Measurements from ENCODE around the gene UBE2N.
"Not testable (repeated sequence)": the region's sequence is repeated elsewhere in the genome, so short reads cannot be mapped to it uniquely, and the experiment has no call there.

The UBE2N gene

GRCh38 chr12:93379326-93379980 is 62.3 kb downstream of the UBE2N start:
- no peak for DNase-seq

DNA sequence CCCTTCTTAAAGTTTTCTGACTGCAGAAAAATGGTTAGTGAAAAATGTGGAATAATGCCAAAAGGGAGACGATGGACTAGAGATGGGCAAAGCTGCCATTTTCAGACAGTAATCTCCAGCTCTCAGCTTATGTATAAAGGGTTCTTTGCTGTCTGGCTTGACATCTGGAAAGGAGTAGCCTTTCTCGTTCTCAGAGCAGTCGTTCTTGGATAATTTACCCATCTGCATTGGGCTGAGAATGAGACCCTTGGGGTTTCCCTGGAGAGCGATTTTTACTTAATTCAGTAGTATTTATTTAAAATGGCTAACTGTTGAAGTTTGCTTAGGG is 62.8 kb downstream of the UBE2N start:
- DNase-seq = no peak

- not testable (repeated sequence) for DNase-seq
These were observed 63.4 kb downstream of the UBE2N start for GRCh38 chr12:93378196-93378997.

- peak; percentile 80 for DNase-seq
These were observed 64.2 kb downstream of the UBE2N start, which contains the start of gene NUDT4 for GRCh38 chr12:93377252-93378195. NUDT4 (plus strand) TSS chr12:93377925; CDS start chr12:93378323, 398 bp downstream.

DNA sequence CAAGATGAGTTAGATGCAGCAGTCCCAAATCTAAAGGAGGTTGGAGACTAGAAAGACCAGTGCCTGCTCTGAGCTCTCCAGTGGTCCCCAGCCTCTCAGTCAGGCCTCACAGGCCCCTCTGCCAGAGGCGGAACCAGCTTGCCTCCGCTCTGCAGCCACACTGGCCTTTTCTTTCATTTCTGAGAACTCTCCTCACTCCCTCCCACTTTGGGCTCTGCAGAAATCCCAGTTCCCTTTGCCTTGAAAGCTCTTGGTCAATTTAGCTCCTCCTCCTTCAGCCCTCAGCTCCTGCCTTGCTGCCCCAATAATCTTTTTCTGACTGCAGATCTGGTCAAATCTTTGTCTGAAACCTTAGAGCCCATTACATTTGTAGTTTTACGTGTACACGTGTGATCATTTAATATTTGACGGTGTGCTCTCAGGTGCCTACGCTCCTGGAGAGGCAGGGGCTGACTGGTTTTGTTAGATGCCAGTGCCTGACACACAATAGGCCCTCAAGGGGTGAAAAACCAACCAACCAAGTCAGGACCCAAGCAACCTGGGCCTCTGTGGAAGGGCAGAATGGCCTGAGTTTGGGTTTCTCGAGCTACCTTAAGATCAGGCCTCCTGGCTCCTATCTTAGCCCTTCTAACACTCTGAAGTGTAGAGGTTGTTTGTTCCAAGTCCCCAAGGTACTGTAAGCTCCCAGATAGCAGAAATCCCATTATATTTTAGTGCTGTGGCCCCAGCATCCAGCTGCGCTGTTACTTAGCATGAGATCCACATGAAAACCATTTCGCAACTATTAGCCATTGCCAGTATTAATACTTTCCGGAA is 65.1 kb downstream of the UBE2N start:
- DNase-seq = no peak

DNA sequence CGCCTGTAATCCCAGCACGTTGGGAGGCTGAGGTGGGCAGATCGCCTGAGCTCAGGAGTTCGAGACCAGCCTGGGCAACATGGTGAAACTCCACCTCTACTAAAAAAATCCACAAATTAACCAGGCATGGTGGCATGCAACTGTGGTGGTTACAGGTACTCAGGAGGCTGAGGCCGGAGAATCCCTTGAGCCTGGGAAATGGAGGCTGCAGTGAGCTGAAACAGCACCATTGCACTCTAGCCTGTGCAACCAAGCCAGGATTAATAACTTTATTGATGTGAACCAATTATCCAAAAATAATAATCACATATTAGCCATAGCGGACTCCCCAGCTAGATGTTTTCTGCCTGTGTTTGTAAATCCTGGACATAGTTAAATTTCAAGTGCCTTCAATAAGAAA is 65.8 kb downstream of the UBE2N start:
- DNase-seq = no peak

DNA sequence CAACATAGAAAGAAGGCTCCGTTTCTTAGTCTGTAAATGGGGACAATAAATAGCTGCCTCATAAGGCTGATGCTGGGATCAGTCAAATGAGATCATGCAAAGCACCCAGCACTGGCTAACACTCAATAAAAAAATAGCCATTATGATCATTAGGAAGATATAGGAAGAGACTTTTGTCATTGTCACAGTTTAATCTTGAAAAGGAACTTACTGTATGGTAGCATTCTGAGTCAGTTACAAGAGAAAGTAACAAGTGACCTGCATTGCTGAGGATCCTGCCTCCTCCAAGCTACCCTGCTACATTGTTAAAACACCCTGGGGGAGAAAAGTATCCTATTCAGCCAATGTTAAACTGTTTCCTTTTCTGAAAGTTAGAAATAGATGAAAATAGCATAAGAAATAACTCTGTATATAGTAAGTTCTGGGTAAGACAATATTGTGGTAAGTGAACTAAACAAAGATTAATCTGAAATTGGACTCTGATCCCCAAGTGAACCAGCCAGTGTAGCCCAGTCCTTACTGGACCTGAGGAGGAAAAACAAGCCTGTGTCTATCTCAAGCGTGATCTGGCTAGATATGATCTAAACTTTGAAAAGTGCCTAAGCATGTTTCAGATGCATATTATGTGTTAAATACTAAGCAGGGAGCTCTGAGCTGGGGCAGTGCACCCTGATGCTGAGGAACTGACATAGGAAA is 67.6 kb downstream of the UBE2N start:
- no peak for DNase-seq

DNA sequence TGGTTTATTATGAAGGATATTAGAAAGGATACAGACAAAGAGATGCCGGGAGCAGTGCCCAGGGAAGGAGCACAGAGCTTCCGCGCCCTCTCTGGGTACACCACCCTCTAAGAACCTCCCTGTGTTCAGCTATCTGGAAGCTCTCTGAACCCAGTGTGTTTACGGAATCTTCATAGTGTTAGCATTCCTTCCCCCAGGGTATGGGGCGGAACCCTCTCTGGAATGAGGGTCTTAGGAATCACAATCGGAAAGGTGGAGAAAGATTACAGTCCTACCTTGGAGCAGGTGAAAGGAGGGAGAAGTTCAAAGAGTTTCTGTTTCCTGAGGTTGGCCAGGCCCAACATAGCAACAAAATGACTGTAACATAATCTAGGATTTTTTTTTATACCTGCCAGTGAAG is 70.8 kb downstream of the UBE2N start:
- DNase-seq = no peak

DNA sequence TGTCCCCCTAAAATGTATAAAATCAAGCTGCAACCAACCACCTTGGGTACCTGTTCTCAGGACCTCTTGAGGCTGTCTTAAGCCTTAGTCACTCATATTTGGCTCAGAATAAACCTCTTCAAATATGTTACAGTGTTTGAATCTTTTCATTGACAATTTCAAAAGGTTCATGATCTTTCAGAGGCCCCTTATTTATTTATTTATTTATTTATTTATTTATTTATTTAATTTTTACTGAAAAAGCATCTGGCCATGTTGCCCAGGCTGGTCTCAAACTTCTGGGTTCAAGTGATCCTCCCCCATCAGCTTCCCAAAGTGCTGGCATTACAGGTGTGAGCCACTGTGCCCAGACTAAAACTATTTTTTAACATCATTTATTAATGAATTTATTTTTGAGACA is 72.2 kb downstream of the UBE2N start:
- DNase-seq = no peak

GRCh38 chr12:93368766-93369165 is 73.0 kb downstream of the UBE2N start:
- no peak for DNase-seq

DNA sequence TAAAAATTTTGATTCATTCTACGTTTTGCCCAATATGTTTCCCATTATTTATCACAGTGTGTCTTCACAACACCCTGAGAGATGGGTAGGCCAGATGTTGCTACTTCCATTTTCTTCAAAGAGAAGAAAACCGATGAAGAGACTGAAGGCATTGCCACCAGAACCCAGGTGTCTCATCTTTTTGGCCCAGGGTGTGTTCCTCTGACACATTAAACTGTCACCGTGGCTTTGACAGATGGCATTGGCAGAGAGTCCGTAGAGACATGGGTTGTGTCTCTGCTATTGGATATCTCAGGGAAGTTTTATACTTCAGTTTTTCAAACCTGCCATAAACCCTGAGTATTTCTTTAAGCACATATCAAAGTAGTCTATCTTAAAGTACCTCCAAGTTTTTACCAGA is 75.3 kb downstream of the UBE2N start:
- DNase-seq = no peak

- DNase-seq = no peak
These were observed 75.9 kb downstream of the UBE2N start for GRCh38 chr12:93365616-93366405.

DNA sequence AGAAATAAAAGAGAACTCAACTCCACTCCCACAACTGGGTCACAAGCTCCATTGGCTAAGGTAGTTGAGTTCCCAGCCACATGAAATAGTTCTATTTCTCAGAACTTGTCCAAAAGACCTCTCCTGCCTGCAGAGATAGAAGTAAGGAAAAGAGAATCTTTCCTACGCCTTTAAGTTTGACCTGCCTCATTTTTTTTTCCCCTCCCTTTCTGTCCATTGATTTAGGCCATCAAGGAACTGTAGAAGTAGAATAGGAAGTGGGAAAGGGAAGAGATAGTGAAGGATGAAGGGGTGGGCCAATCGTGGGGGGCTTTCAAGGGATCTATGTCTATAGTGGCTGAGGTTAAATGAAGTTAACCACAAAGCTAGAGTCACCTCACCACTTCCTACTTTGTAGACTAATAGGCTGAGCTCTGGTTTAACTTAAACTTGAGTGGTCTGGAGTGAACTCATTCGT is 77.9 kb downstream of the UBE2N start:
- no peak for DNase-seq

GRCh38 chr12:93361151-93361919 is 80.4 kb downstream of the UBE2N start:
- DNase-seq = peak; percentile 71

DNA sequence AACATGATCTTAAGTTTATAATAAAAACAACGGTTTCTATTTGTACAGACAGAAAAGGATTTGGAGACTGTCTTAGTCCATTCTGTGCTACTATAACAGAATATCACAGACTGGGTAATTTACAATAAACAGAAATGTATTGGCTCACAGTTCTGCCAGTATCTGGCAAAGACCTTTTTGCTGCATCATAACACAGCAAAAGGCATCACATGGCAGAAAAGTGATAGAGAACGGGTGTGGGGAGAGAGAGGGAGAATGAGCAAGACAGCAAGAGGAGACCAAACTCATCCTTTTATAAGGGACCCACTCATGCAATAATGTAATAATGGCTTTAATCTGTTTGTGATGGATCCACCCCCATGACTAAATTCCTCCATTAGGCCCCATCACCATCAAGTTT is 81.1 kb downstream of the UBE2N start:
- DNase-seq = no peak

DNA sequence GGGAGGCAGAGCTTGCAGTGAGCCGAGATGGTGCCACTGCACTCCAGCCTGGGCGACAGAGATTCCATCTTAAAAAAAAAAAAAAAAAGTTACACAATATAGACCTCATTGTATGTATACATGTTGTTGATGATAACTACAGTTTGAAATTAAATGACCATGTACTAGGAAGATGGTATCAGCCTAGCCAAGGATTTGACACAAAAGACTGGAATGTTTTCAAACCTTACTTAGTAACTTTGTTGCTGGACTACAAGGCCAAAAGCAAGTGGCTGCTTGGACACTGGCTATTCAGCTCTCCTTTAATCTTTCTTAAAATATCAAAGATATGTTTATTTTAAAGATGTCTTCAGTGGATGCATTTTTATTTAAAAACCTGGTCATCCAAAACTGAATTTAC is 82.9 kb downstream of the UBE2N start:
- no peak for DNase-seq

GRCh38 chr12:93358058-93358457 is 83.7 kb downstream of the UBE2N start:
- no peak for DNase-seq

- no peak for DNase-seq
These were observed 85.5 kb downstream of the UBE2N start for GRCh38 chr12:93356214-93356613.

All from NCI-H446 treated with DMSO at 0.1 percent for 48 hours (cell line).